HG03066 (cell line): ENCODE results near the gene RAB44.

Experiments used
- ATAC-seq: cut with Tn5 transposase; IDR thresholded peaks from one replicate; pipeline ENCODE4 v1.9.1; 2021; ENCODE audit warnings: low read depth; ENCODE audit not compliant: unreplicated experiment

Gene RAB44

DNA sequence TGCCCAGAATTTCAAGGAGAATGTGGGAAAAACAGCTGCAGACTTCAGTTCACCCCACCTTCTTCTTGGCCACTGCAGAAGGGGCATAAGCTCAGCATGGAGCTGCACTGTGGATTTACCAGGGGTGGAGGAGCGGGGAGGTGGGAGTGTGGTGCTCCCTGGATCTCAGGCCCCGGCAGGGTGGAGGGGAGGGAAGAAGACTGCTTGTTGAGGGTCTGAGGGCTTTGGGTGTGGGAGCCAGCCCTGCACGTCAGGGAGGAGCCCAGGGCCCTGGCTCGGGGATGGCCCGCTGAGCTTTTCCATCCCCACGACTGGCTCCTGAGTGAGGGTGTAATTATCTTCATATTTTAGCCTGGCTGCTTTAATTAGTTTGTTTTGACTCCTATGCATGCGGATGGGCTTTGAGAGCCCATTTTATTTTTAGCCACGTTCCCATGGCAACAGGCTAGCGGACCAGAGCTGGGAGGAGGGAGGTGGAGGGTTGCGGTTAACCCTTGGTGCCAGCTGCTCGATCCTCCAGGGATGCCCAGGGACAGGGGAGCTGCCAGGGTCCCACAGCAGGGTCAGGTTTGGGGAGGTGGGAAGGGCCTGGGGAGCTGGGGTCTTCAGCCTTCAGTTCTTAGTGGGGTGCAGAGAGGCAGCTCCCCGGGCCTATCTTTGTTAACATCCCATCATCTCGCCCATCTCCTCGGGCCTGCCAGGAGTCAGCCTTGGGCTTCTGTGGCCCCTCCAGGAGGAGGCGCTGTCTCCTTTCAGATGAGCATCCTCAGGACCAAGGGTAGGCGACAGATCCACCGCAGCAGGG lies 68.2 kb downstream of the RAB44 start:
- no peak for ATAC-seq

DNA sequence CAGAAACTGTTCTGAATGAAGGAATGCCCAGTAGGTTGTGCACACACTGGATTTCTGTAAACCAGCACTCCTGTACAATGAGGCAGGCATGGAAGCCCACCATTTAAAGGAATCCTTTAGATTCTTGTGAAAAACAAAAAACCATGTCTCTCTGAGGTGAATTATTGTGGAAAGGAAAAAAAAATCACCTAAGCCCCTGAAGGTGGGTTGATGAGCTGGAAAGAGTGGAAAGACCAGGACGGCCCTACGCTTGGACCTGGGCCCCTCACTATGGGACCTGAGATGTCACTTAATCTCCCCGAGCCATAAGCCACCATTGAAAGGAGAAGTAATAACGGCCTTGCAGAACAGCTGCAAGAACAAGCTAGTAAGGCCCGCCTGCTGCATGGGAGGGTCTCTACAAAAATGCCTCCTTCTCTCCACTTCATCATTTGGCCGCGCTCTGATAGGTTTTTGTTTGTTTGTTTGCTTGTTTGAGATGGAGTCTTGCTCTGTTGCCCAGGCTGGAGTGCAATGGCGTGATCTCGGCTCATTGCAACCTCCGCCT lies 68.8 kb downstream of the RAB44 start:
- no peak for ATAC-seq

- ATAC-seq = no peak
Observed at GRCh38 chr6:36769183-36769675, 71.6 kb downstream of the RAB44 start.

GRCh38 chr6:36769676-36770499 lies 72.3 kb downstream of the RAB44 start:
- no peak for ATAC-seq

- no peak for ATAC-seq
Observed at GRCh38 chr6:36771145-36771544, 73.5 kb downstream of the RAB44 start.

GRCh38 chr6:36772397-36772796 lies 74.8 kb downstream of the RAB44 start:
- ATAC-seq = no peak

GRCh38 chr6:36774331-36774730 lies 76.7 kb downstream of the RAB44 start:
- ATAC-seq = no peak

GRCh38 chr6:36776167-36776566 lies 78.5 kb downstream of the RAB44 start:
- no peak for ATAC-seq

- no peak for ATAC-seq
Observed at GRCh38 chr6:36777801-36778200, 80.2 kb downstream of the RAB44 start.

- ATAC-seq = no peak
Observed at GRCh38 chr6:36779227-36779626, 81.6 kb downstream of the RAB44 start.

- ATAC-seq = no peak
Observed at GRCh38 chr6:36780442-36781177, 83.0 kb downstream of the RAB44 start.

DNA sequence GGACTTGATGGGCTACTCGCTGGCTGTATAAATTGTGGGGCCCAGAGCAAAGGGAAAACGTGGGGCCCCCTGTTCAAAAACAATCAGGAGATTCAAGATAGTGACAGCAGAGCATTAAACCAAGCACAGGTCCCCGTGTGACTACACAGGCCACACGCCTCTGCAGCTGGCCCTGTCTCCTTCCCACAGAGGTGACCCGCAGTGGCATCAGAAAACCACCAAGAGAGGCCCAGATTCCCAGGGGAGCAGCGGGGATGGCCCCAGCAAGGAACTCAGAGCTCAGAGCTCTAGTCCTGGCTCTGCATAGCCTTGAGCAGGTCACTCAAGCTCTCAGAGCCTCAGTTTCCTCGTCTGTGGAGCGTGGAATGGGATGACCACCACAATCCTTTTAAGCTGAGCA lies 84.0 kb downstream of the RAB44 start:
- ATAC-seq = no peak
